Glomerular visceral epithelial cell (primary cell): Measurements from ENCODE around the gene SGPP2.
"Not testable (repeated sequence)": the region's sequence is repeated elsewhere in the genome, so short reads cannot be mapped to it uniquely, and the experiment has no call there.

Experiments
- DNase-seq: peaks from one replicate; pipeline ENCODE4 v3.0.0-alpha.2; 2016; ENCODE audit errors: extremely low spot score

Gene SGPP2

GRCh38 chr2:222576171-222577081 lies 152.1 kb downstream of the SGPP2 start:
- DNase-seq: no peak

GRCh38 chr2:222577341-222577740 lies 153.0 kb downstream of the SGPP2 start:
- no peak for DNase-seq

- DNase-seq: no peak
Observed at GRCh38 chr2:222582928-222583327, 158.6 kb downstream of the SGPP2 start.

- not testable (repeated sequence) for DNase-seq
Observed at GRCh38 chr2:222584589-222584988, 160.2 kb downstream of the SGPP2 start.

GRCh38 chr2:222591661-222592060 lies 167.3 kb downstream of the SGPP2 start:
- no peak for DNase-seq

GRCh38 chr2:222592176-222592575 lies 167.8 kb downstream of the SGPP2 start:
- DNase-seq: no peak

- peak; percentile 7 for DNase-seq
Observed at GRCh38 chr2:222594679-222595078, 170.3 kb downstream of the SGPP2 start.

- DNase-seq: no peak
Observed at GRCh38 chr2:222595581-222595980, 171.2 kb downstream of the SGPP2 start.

GRCh38 chr2:222598611-222599010 lies 174.3 kb downstream of the SGPP2 start:
- no peak for DNase-seq

GRCh38 chr2:222603501-222603900 lies 179.2 kb downstream of the SGPP2 start:
- no peak for DNase-seq

GRCh38 chr2:222604749-222605515 lies 180.6 kb downstream of the SGPP2 start:
- no peak for DNase-seq

GRCh38 chr2:222606306-222606705 lies 182.0 kb downstream of the SGPP2 start:
- no peak for DNase-seq

- DNase-seq: no peak
Observed at GRCh38 chr2:222608081-222608480, 183.7 kb downstream of the SGPP2 start.

GRCh38 chr2:222609381-222609780 lies 185.0 kb downstream of the SGPP2 start:
- no peak for DNase-seq
